Upper lobe of left lung (tissue), 4 donors: ENCODE results near the gene SERINC5.

Experiments used
- EP300 ChIP-seq, 4 donors: sonication (generic); formaldehyde crosslinking; IDR thresholded peaks; one replicate each; pipeline ENCODE4 v1.5.1; 2017; ENCODE audit warnings: antibody characterized with exemption in 4 of 4, control low read depth in 2 of 4
- POLR2A ChIP-seq, 4 donors: fragments of 450-650 bp; IDR thresholded peaks; one replicate each; pipeline ENCODE4 v1.5.1; 2016 to 2017; ENCODE audit warnings: antibody characterized with exemption in 4 of 4, mild to moderate bottlenecking in 2 of 4
- POLR2AphosphoS5 ChIP-seq, 2 donors: sonication (generic); formaldehyde crosslinking; IDR thresholded peaks; one replicate each; pipeline ENCODE4 v1.5.1; 2017; ENCODE audit warnings: antibody characterized with exemption in 2 of 2
- TF ChIP-seq, protein P1 (sequence below), 6 experiments: fragments of 450-650 bp in 4 of 6; fragments of 200-600 bp in 2 of 6; sonication (generic) in 2 of 6; IDR thresholded peaks; one replicate each; pipeline ENCODE4 v1.5.1; 2016 to 2019; ENCODE audit warnings: antibody characterized with exemption in 6 of 6

DNA sequence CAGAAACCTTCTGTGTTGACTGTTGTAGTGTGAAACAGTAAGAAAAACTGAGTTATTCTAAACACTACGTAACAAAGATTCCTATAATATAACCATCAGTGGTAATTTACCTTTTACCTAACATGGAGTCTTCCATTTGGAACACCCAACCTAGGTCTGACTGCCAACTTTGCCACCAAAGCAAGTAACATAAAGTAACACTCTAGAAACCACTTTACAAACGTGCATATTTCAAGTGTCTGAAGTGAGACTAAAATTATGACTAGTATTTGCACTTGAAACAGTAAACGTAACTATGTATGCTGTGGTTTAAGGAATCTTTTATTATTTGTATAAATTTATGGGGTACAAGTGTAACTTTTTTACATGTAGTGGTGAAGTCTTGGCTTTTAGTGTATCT is 95.6 kb downstream of the SERINC5 start:
- TF ChIP-seq, protein P1, sequence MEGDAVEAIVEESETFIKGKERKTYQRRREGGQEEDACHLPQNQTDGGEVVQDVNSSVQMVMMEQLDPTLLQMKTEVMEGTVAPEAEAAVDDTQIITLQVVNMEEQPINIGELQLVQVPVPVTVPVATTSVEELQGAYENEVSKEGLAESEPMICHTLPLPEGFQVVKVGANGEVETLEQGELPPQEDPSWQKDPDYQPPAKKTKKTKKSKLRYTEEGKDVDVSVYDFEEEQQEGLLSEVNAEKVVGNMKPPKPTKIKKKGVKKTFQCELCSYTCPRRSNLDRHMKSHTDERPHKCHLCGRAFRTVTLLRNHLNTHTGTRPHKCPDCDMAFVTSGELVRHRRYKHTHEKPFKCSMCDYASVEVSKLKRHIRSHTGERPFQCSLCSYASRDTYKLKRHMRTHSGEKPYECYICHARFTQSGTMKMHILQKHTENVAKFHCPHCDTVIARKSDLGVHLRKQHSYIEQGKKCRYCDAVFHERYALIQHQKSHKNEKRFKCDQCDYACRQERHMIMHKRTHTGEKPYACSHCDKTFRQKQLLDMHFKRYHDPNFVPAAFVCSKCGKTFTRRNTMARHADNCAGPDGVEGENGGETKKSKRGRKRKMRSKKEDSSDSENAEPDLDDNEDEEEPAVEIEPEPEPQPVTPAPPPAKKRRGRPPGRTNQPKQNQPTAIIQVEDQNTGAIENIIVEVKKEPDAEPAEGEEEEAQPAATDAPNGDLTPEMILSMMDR (IDR thresholded peaks at IDR 0.05): no peak
- no peak for TF ChIP-seq EP300 (IDR thresholded peaks at IDR 0.05)
- TF ChIP-seq POLR2A (IDR thresholded peaks at IDR 0.05): no peak
- no peak for TF ChIP-seq POLR2AphosphoS5 (IDR thresholded peaks at IDR 0.05)
